ENCODE results near the gene NDST4.

Gene NDST4

DNA sequence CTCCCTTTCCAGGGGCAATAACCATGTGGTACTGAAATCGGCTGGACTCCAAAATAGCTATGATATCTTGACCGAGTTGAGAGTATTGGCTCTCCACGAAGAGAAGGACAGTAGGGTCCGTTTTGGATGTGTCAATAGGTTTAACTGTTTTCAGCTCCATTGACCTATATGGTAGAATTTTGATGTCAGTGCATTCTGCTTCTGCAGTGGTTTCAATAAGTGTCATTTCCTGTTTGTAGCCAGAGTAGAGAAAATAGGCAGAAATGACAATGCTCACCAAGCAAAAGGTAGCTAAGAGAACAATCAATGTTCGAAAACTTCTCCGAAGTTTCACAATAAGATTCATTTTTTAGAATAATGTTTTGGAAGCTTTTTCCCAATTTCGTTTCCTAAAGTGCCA lies 36.7 kb downstream of the NDST4 start:
- ATAC-seq: no peak
- TF ChIP-seq PPARA (CRISPR knock-in tag; IDR thresholded peaks at IDR 0.05; ENCODE audit: borderline replicate concordance): no peak
- TF ChIP-seq, protein P1, sequence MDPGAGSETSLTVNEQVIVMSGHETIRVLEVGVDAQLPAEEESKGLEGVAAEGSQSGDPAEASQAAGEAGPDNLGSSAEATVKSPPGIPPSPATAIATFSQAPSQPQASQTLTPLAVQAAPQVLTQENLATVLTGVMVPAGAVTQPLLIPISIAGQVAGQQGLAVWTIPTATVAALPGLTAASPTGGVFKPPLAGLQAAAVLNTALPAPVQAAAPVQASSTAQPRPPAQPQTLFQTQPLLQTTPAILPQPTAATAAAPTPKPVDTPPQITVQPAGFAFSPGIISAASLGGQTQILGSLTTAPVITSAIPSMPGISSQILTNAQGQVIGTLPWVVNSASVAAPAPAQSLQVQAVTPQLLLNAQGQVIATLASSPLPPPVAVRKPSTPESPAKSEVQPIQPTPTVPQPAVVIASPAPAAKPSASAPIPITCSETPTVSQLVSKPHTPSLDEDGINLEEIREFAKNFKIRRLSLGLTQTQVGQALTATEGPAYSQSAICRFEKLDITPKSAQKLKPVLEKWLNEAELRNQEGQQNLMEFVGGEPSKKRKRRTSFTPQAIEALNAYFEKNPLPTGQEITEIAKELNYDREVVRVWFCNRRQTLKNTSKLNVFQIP (CRISPR knock-in tag; IDR thresholded peaks at IDR 0.05; ENCODE audit: borderline replicate concordance, low read depth): no peak
- TF ChIP-seq BACH2 (CRISPR knock-in tag; IDR thresholded peaks at IDR 0.05; ENCODE audit: borderline replicate concordance): no peak
- no peak for TF ChIP-seq RARB (CRISPR knock-in tag; IDR thresholded peaks at IDR 0.05)
- no peak for TF ChIP-seq ZNF8 (CRISPR knock-in tag; IDR thresholded peaks at IDR 0.05)
- no peak for TF ChIP-seq ESRRG (CRISPR knock-in tag; IDR thresholded peaks at IDR 0.05)
- TF ChIP-seq CSDC2 (CRISPR knock-in tag; IDR thresholded peaks at IDR 0.05): no peak
- TF ChIP-seq ZNF565 (CRISPR knock-in tag; conservative IDR thresholded peaks at IDR 0.05; ENCODE audit: low read depth): no peak
- TF ChIP-seq TCF4 (CRISPR knock-in tag; IDR thresholded peaks at IDR 0.05; ENCODE audit: borderline replicate concordance): no peak
- TF ChIP-seq SNAI2 (CRISPR knock-in tag; IDR thresholded peaks at IDR 0.05): no peak
- TF ChIP-seq, protein P2, sequence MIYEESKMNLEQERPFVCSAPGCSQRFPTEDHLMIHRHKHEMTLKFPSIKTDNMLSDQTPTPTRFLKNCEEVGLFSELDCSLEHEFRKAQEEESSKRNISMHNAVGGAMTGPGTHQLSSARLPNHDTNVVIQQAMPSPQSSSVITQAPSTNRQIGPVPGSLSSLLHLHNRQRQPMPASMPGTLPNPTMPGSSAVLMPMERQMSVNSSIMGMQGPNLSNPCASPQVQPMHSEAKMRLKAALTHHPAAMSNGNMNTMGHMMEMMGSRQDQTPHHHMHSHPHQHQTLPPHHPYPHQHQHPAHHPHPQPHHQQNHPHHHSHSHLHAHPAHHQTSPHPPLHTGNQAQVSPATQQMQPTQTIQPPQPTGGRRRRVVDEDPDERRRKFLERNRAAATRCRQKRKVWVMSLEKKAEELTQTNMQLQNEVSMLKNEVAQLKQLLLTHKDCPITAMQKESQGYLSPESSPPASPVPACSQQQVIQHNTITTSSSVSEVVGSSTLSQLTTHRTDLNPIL (CRISPR knock-in tag; IDR thresholded peaks at IDR 0.05; ENCODE audit: low read depth): no peak
- TF ChIP-seq ZFP30 (CRISPR knock-in tag; IDR thresholded peaks at IDR 0.05): no peak
- TF ChIP-seq, protein P3, sequence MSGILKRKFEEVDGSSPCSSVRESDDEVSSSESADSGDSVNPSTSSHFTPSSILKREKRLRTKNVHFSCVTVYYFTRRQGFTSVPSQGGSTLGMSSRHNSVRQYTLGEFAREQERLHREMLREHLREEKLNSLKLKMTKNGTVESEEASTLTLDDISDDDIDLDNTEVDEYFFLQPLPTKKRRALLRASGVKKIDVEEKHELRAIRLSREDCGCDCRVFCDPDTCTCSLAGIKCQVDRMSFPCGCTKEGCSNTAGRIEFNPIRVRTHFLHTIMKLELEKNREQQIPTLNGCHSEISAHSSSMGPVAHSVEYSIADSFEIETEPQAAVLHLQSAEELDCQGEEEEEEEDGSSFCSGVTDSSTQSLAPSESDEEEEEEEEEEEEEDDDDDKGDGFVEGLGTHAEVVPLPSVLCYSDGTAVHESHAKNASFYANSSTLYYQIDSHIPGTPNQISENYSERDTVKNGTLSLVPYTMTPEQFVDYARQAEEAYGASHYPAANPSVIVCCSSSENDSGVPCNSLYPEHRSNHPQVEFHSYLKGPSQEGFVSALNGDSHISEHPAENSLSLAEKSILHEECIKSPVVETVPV (CRISPR knock-in tag; IDR thresholded peaks at IDR 0.05): no peak
- TF ChIP-seq OSR1 (CRISPR knock-in tag; IDR thresholded peaks at IDR 0.05): no peak
- TF ChIP-seq, protein P4, sequence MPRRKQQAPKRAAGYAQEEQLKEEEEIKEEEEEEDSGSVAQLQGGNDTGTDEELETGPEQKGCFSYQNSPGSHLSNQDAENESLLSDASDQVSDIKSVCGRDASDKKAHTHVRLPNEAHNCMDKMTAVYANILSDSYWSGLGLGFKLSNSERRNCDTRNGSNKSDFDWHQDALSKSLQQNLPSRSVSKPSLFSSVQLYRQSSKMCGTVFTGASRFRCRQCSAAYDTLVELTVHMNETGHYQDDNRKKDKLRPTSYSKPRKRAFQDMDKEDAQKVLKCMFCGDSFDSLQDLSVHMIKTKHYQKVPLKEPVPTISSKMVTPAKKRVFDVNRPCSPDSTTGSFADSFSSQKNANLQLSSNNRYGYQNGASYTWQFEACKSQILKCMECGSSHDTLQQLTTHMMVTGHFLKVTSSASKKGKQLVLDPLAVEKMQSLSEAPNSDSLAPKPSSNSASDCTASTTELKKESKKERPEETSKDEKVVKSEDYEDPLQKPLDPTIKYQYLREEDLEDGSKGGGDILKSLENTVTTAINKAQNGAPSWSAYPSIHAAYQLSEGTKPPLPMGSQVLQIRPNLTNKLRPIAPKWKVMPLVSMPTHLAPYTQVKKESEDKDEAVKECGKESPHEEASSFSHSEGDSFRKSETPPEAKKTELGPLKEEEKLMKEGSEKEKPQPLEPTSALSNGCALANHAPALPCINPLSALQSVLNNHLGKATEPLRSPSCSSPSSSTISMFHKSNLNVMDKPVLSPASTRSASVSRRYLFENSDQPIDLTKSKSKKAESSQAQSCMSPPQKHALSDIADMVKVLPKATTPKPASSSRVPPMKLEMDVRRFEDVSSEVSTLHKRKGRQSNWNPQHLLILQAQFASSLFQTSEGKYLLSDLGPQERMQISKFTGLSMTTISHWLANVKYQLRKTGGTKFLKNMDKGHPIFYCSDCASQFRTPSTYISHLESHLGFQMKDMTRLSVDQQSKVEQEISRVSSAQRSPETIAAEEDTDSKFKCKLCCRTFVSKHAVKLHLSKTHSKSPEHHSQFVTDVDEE (CRISPR knock-in tag; IDR thresholded peaks at IDR 0.05): no peak
- TF ChIP-seq ZFP3 (CRISPR knock-in tag; IDR thresholded peaks at IDR 0.05): no peak
- TF ChIP-seq, protein P5, sequence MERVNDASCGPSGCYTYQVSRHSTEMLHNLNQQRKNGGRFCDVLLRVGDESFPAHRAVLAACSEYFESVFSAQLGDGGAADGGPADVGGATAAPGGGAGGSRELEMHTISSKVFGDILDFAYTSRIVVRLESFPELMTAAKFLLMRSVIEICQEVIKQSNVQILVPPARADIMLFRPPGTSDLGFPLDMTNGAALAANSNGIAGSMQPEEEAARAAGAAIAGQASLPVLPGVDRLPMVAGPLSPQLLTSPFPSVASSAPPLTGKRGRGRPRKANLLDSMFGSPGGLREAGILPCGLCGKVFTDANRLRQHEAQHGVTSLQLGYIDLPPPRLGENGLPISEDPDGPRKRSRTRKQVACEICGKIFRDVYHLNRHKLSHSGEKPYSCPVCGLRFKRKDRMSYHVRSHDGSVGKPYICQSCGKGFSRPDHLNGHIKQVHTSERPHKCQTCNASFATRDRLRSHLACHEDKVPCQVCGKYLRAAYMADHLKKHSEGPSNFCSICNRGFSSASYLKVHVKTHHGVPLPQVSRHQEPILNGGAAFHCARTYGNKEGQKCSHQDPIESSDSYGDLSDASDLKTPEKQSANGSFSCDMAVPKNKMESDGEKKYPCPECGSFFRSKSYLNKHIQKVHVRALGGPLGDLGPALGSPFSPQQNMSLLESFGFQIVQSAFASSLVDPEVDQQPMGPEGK (CRISPR knock-in tag; IDR thresholded peaks at IDR 0.05; ENCODE audit: borderline replicate concordance): no peak
- no peak for TF ChIP-seq ISL1 (CRISPR knock-in tag; IDR thresholded peaks at IDR 0.05)

DNA sequence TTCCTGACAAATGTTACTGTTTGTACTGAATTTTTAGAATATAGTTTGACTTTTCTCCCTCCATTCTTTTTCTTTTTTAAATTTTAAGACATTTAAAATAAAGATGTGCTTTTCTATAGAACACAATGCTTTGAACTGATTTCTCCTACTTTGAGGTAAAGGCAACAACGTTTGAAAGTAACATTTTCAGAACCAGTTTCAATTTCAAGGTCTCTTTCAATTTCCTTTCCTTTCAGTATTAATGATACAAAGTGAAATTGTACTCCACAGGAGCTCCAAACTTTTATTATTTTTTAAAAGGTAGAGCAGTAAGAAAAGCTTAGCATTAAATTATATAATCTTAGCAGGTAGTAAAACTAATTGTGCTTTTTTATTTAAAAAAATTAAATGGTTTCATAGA lies 54.9 kb downstream of the NDST4 start:
- ATAC-seq: no peak
- TF ChIP-seq ESRRG (CRISPR knock-in tag; IDR thresholded peaks at IDR 0.05): no peak
- no peak for TF ChIP-seq PPARA (CRISPR knock-in tag; IDR thresholded peaks at IDR 0.05; ENCODE audit: borderline replicate concordance)
- no peak for TF ChIP-seq GLIS3 (CRISPR knock-in tag; IDR thresholded peaks at IDR 0.05)
- TF ChIP-seq, protein P2 (CRISPR knock-in tag; IDR thresholded peaks at IDR 0.05; ENCODE audit: low read depth): no peak
- no peak for TF ChIP-seq TOX (CRISPR knock-in tag; IDR thresholded peaks at IDR 0.05; ENCODE audit: borderline replicate concordance)
- no peak for TF ChIP-seq ZNF565 (CRISPR knock-in tag; conservative IDR thresholded peaks at IDR 0.05; ENCODE audit: low read depth)
- TF ChIP-seq TCF4 (CRISPR knock-in tag; IDR thresholded peaks at IDR 0.05; ENCODE audit: borderline replicate concordance): no peak
- TF ChIP-seq ZNF8 (CRISPR knock-in tag; IDR thresholded peaks at IDR 0.05): no peak
- no peak for TF ChIP-seq ZNF70 (CRISPR knock-in tag; IDR thresholded peaks at IDR 0.05)
- TF ChIP-seq, protein P4 (CRISPR knock-in tag; IDR thresholded peaks at IDR 0.05): no peak
- TF ChIP-seq RARB (CRISPR knock-in tag; IDR thresholded peaks at IDR 0.05): no peak
- TF ChIP-seq ZFP3 (CRISPR knock-in tag; IDR thresholded peaks at IDR 0.05): no peak
- no peak for TF ChIP-seq ARNTL (CRISPR knock-in tag; IDR thresholded peaks at IDR 0.05; ENCODE audit: borderline replicate concordance, low read depth)
- TF ChIP-seq, protein P5 (CRISPR knock-in tag; IDR thresholded peaks at IDR 0.05; ENCODE audit: borderline replicate concordance): no peak
- TF ChIP-seq ISL1 (CRISPR knock-in tag; IDR thresholded peaks at IDR 0.05): no peak
- TF ChIP-seq BACH2 (CRISPR knock-in tag; IDR thresholded peaks at IDR 0.05; ENCODE audit: borderline replicate concordance): no peak
- TF ChIP-seq ZC3H10 (CRISPR knock-in tag; IDR thresholded peaks at IDR 0.05): no peak

All from SK-N-SH treated with all-trans-retinoic acid at 6 μM for 48 hours (cell line).